Transverse colon (tissue), 4 donors: ENCODE data around the gene PDE4B. TPM values are rescaled to one million over a fixed set of nuclear protein-coding genes. Genes with fewer than 3 reads are reported as not detected.
"Not testable (repeated sequence)": the region's sequence is repeated elsewhere in the genome, so short reads cannot be mapped to it uniquely, and the experiment has no call there.

Experiments used
- DNase-seq: peaks from one replicate; pipeline ENCODE4 v3.0.0-alpha.2; 2019
- H3K27ac ChIP-seq, 4 donors: fragments of 200-600 bp; sonication (generic); 2 replicates each; pipeline ENCODE4 v1.5.1; 2016 to 2018; ENCODE audit warnings: inconsistent platforms in 4 of 4
- H3K27me3 ChIP-seq: fragments of 200-600 bp; sonication (generic); 2 replicates; pipeline ENCODE4 v1.5.1; 2017; ENCODE audit warnings: inconsistent platforms
- H3K36me3 ChIP-seq, 4 donors: fragments of 200-600 bp; sonication (generic); 2 replicates each; pipeline ENCODE4 v1.5.1; 2017 to 2019; ENCODE audit warnings: inconsistent platforms in 4 of 4
- H3K4me1 ChIP-seq, 4 donors: fragments of 200-600 bp; sonication (generic); 2 replicates each; pipeline ENCODE4 v1.5.1; 2017 to 2020; ENCODE audit warnings: inconsistent platforms in 4 of 4
- H3K4me3 ChIP-seq, 4 donors: fragments of 200-600 bp; sonication (generic); 1 replicate in 1 of 4; 2 replicates in 3 of 4; pipeline versions ENCODE4 v1.5.1 to v1.6.1; 2017 to 2019; ENCODE audit warnings: inconsistent platforms in 4 of 4
- H3K9me3 ChIP-seq, 2 donors: fragments of 200-600 bp; sonication (generic); 2 replicates each; pipeline ENCODE4 v1.5.1; 2017 to 2019; ENCODE audit warnings: inconsistent platforms in 2 of 2
- CTCF ChIP-seq, 5 experiments: fragments of 200-600 bp in 3 of 5; fragments of 450-650 bp in 2 of 5; sonication (generic) in 3 of 5; IDR thresholded peaks; 1 replicate in 2 of 5; 2 replicates in 3 of 5; pipeline ENCODE4 v1.5.1; 2016 to 2017; ENCODE audit warnings: antibody characterized with exemption in 5 of 5, inconsistent platforms in 3 of 5, mild to moderate bottlenecking in 2 of 5, moderate library complexity in 1 of 5
- EP300 ChIP-seq: sonication (generic); formaldehyde crosslinking; IDR thresholded peaks from one replicate; pipeline ENCODE4 v1.6.1; 2017; ENCODE audit warnings: antibody characterized with exemption, low read depth
- POLR2A ChIP-seq: fragments of 450-650 bp; IDR thresholded peaks from one replicate; pipeline ENCODE4 v1.6.1; 2016; ENCODE audit warnings: antibody characterized with exemption, mild to moderate bottlenecking, moderate library complexity
- POLR2AphosphoS5 ChIP-seq, 3 donors: sonication (generic); formaldehyde crosslinking; IDR thresholded peaks; one replicate each; pipeline ENCODE4 v1.6.1; 2016; ENCODE audit warnings: antibody characterized with exemption in 3 of 3
- WGBS, 2 donors: methylation state at CpG; one replicate each; pipeline ENCODE4 v1.1.5; 2018; ENCODE audit warnings: low coverage in 1 of 2; 5-methylcytosine and 5-hydroxymethylcytosine counted together
- in situ Hi-C, 4 donors: fragments of 200-750 bp; cut with MboI; loops; one replicate each; pipeline versions ENCODE4 v1.15.0 to v1.15.1; 2017; ENCODE audit warnings: low sequenced_read_pairs in 3 of 4, low pct_ligation_motif_present in 1 of 4, low pct_unique_long_range_greater_than_20kb in 1 of 4
- intact Hi-C: fragments of 100-400 bp; cut with DNase I; formaldehyde crosslinking; loops from one replicate; pipeline ENCODE4 v1.15.1; 2023; ENCODE audit warnings: low total_unique reads
- total RNA-seq, 4 donors: library from RNA; depleted of rRNA; stranded (reverse); fragments of >200 nt; gene quantifications; one replicate each; pipeline ENCODE4 v1.1.0, GENCODE V29; 2016

The PDE4B gene
- total RNA-seq, 4 donors from 2014 or later = 4.5 to 14.8 (median 6.5) TPM

GRCh38 chr1:66050123-66050522 is 257.4 kb downstream of the PDE4B start:
- no peak for DNase-seq
- H3K27ac ChIP-seq = no peak overlapping the region
- in situ Hi-C loops = no loop called here
- WGBS, 2 donors = 82 to 90% methylated on average over 1 of the region's 1 CpG
- no peaks in the 10 kb centered on the region for H3K36me3 ChIP-seq
- no peak overlapping the region for H3K4me3 ChIP-seq
- TF ChIP-seq POLR2AphosphoS5 (IDR thresholded peaks at IDR 0.05) (no peak), POLR2A (no peak), CTCF (IDR thresholded peaks at IDR 0.05) (no peak), EP300 (no peak)
- intact Hi-C loops = no loop called here
- no peaks in the 10 kb centered on the region for H3K9me3 ChIP-seq
- no peaks in the 10 kb centered on the region for H3K27me3 ChIP-seq
- H3K4me1 ChIP-seq = no peaks in the 10 kb centered on the region

GRCh38 chr1:66050633-66051032 is 257.9 kb downstream of the PDE4B start:
- H3K4me1 ChIP-seq = no peaks in the 10 kb centered on the region
- H3K9me3 ChIP-seq = no peaks in the 10 kb centered on the region
- intact Hi-C loops (no loop called here), in situ Hi-C loops (no loop called here)
- TF ChIP-seq EP300 = no peak
- no peak for TF ChIP-seq POLR2A
- no peak for TF ChIP-seq CTCF (IDR thresholded peaks at IDR 0.05)
- TF ChIP-seq POLR2AphosphoS5 (IDR thresholded peaks at IDR 0.05) = no peak
- no peak for DNase-seq
- no peak overlapping the region for H3K27ac ChIP-seq
- 79 to 84% methylated on average over 4 of the region's 4 CpGs for WGBS, 2 donors
- no peak overlapping the region for H3K4me3 ChIP-seq
- no peaks in the 10 kb centered on the region for H3K27me3 ChIP-seq
- no peaks in the 10 kb centered on the region for H3K36me3 ChIP-seq

- H3K27me3 ChIP-seq = no peaks in the 10 kb centered on the region
- H3K4me1 ChIP-seq = no peaks in the 10 kb centered on the region
- 62% methylated on average over 3 of the region's 3 CpGs for WGBS, 2 donors
- in situ Hi-C loops = no loop called here
- no peak for DNase-seq
- TF ChIP-seq POLR2AphosphoS5 (IDR thresholded peaks at IDR 0.05) = no peak
- TF ChIP-seq CTCF (IDR thresholded peaks at IDR 0.05) = no peak
- no peak for TF ChIP-seq EP300
- no peak for TF ChIP-seq POLR2A
- H3K9me3 ChIP-seq = no peaks in the 10 kb centered on the region
- intact Hi-C loops = no loop called here
- H3K36me3 ChIP-seq = no peaks in the 10 kb centered on the region
- H3K4me3 ChIP-seq = no peak overlapping the region
- no peak overlapping the region for H3K27ac ChIP-seq
Observed at GRCh38 chr1:66055092-66055491, 262.4 kb downstream of the PDE4B start.

GRCh38 chr1:66057448-66057847 is 264.8 kb downstream of the PDE4B start:
- intact Hi-C loops, H3K27me3 ChIP-seq, in situ Hi-C loops, H3K4me1 ChIP-seq, DNase-seq, H3K4me3 ChIP-seq, H3K36me3 ChIP-seq, H3K9me3 ChIP-seq, H3K27ac ChIP-seq: not testable (repeated sequence)
- 75 to 79% methylated on average over 3 of the region's 3 CpGs for WGBS, 2 donors

- 74% methylated on average over 2 of the region's 2 CpGs; no CpG with 5 or more reads in 1 of the 2 donors for WGBS, 2 donors
- TF ChIP-seq POLR2A = no peak
- TF ChIP-seq EP300 = no peak
- TF ChIP-seq CTCF (IDR thresholded peaks at IDR 0.05) = no peak
- no peak for TF ChIP-seq POLR2AphosphoS5 (IDR thresholded peaks at IDR 0.05)
- Histone ChIP-seq H3K36me3 (no peaks in the 10 kb centered on the region), H3K4me3 (no peak overlapping the region), H3K4me1 (no peaks in the 10 kb centered on the region), H3K9me3 (no peaks in the 10 kb centered on the region), H3K27me3 (no peaks in the 10 kb centered on the region), H3K27ac (no peak overlapping the region)
- no peak for DNase-seq
- in situ Hi-C loops (no loop called here), intact Hi-C loops (no loop called here)
Observed at GRCh38 chr1:66058558-66058957, 265.9 kb downstream of the PDE4B start.

- in situ Hi-C loops, H3K4me1 ChIP-seq, H3K4me3 ChIP-seq, H3K36me3 ChIP-seq, H3K9me3 ChIP-seq, H3K27ac ChIP-seq, intact Hi-C loops, H3K27me3 ChIP-seq, DNase-seq: not testable (repeated sequence)
- WGBS, 2 donors = 72 to 81% methylated on average over 3 to 4 of the region's 4 CpGs
Observed at GRCh38 chr1:66067219-66067618, 274.5 kb downstream of the PDE4B start.
